ENCODE results near the gene CCBE1.

Gene CCBE1

DNA sequence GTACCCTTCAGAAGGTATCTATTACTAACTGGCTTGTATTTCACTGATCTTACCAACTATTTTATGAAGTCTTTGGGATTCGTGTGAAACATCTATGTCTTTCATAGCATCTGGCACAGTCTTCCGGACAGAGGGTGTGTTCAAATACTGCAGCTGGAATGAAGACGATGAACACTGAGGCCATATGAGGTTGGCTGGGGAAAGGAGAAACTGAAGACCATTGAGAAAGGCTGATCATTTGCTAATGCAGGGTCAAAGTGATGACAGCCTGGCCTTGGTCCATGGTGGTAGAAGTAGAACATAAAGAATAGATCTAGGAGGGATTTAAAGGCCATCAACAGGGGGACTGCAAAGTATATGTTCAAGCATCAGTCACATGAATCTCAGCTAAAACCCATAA is 132.7 kb downstream of the CCBE1 start:
- DNase-seq = no peak

DNA sequence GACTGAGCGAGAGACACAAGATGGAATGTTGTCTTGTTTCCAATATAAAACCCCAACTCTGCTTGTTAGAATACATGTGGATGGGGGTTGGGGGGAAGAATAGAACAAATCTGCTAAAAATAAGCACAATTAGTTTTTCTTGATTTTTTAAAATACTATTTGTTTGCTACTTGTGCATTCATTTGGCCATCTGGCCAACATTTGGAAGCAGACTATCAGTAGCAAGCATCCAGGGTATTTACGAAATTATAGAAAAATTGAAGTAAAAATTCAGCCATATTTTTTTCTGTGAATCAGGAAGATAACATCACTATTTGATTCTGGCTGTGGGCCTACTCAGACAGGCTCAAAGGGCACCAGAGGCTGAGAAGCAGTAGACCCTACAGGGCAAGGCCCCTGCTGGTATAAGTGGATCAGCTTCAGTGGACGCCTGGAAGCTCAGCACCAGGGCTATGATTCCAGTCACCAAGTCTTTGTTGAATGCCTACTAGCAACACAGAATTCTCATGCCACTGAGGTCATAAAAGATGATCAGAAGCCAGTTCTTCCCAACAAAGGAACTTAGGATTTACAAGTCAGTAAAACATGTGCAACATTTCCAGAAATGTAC is 133.9 kb downstream of the CCBE1 start:
- DNase-seq = no peak

DNA sequence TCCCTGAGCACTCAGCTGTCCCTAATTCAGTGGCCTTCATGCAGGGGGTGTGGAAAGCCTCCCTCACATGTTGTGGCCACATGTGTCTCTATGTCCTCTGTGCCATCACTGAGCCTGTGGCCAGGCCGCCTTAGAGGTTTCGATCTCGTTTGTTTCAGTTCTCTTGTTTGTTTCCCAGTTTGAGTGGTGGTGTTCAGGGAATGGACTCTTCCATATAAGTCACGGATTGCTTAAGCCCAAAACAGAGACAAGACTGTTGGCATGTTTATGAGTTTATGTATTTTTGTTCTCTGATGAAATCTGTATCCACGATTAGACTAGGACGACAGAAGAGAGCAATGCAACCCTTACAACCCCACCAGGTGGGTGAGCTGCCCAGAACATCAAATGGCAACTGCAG is 134.5 kb downstream of the CCBE1 start:
- DNase-seq = no peak

DNA sequence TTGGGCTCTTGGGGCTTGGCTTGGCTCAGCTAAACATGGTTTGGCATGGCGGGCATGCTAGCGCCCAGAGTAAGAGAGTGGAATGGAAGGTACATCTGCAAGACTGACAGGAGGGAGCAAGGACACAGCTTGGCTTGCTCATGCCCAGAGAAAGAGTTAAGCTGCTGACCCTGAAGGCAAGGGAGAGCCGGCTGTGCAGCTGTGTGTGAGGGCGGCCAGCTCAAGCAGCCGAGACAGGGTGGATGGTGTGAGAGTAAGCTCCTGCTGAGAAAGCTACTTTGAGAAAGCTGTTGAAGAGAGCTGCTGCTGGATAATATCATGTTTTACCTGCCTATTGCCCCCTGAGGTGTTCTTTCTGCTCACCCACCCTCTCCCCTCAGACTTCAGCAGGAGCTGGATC is 135.6 kb downstream of the CCBE1 start:
- no peak for DNase-seq

DNA sequence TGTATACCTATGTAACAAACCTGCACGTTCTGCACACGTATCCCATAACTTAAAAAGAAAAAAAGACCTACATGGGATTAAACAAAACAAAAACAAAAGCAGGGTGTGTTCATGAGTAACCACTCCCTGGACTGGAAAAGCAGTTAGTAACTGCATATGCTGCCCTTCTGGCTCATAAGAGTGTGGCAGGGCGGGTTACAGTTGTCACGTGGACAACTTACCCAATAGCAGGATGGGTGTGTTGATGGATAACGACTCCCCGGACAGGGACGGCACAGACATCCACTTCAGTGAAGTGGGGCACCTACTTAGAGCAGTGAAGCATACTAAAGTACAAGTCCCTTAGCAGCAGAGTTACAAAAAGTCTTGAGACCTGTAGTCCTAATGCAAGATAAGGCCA is 136.7 kb downstream of the CCBE1 start:
- no peak for DNase-seq

DNA sequence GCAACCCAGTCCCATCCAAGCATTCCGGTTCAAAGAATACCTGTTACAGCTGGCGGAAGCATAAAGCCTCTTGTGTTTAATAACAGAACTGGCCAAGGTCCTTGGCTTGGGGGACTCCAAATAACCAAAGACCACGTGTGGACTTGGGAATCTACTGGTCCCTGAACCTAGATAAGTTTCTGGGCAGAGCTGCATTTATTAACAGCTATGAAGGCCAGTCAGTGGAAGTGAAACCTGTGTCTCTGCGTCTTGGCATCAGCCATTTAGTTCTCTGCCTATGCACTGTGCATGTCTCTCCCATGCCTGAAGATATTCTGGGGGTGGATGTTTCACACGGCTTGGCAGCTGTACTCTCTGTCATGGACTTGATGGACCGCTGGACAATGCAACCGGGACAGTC is 137.7 kb downstream of the CCBE1 start:
- DNase-seq = no peak

DNA sequence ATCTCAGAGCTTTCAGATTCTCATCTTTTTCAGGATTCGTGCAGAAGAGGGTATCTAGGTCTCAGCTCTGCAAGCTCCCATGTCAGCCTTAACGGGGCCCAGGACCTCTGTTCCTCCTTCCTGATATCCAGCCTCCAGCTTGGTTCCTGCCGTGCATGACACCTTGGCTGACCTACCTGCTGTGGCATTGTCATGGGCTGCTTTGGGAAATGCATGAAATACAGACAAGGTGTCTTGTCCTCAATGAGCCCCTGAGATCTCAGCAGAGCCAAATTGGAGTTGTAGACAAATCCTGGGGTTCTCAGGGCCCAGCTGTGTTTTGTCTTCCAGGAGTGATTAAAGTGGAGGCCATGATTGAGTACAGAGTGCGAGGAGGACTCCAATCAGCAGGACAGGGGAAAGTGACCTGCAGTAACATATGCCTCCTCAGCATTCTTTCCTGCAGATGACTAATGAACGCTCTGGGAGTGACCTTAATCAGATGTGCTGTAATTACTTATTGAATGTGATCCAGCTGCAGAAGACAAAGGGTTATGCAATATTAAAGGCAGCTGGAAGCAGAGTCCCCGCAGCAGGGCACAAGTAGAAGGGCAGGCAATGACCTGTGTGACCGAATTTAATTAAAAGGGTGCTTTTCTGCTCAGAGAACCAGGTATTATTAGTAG is 141.1 kb downstream of the CCBE1 start:
- no peak for DNase-seq

- DNase-seq = no peak
These were observed 142.4 kb downstream of the CCBE1 start for GRCh38 chr18:59554796-59555335.

DNA sequence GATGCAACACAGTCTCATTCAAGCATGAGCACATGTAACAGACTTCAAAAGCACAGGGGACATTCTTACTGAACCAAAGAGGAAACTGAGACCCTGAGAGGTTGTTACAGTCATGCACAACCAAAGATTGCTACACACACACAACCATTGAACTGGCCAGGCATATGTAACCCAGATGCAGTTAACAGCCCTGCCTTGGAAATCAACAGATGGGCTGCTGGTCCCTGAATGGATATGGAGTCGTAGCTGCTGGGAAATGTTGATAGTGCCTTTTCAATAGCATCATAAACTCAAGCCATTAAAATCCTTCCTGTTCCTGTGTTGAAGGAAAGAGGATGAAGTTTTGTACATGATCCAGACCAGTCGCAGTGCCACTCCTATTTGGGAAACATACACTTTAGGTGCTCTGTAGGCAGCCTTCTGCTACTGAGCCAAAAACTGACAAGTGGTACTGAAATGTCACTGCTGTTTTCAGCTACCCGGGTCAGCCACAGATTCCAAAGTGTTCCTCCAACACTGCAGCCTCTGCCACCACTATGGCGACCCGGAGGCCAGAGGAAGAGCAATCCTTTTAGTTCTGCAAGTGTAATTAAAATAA is 143.9 kb downstream of the CCBE1 start:
- DNase-seq = no peak

DNA sequence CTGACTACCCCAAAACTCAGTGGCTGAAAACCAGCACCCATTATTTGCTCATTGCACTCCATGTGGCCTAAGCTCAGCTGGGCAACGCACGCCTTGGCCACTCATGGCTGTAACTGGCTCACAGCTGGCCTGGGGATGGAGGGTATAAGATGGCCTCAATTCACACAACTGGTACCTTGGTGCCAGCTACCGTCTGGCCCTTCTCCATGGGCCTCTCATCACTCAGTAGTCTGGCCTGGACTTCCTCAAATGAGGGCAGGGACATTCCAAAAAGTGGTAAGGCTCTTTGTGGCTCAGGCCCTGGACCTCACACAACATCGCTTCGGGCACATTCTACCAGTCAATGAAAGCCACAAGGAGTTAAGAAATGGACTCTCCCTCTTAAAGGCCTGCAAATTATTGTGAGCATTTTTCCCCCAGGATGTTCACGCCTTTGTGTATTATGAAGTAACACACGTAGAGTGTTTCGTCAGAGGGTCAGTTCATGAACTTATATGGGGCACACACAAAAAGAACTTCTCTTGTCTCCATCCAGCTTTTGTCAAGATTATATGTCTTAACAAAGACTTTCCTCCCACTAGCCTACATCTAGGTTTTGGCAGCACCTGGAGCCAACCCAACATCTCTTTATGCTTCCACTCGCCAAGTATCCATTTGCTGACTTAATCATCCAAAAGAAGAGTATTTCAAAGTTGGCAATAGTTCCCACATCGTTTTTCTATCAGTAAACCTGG is 145.2 kb downstream of the CCBE1 start:
- no peak for DNase-seq

GRCh38 chr18:59550174-59550516 is 147.1 kb downstream of the CCBE1 start:
- no peak for DNase-seq

DNA sequence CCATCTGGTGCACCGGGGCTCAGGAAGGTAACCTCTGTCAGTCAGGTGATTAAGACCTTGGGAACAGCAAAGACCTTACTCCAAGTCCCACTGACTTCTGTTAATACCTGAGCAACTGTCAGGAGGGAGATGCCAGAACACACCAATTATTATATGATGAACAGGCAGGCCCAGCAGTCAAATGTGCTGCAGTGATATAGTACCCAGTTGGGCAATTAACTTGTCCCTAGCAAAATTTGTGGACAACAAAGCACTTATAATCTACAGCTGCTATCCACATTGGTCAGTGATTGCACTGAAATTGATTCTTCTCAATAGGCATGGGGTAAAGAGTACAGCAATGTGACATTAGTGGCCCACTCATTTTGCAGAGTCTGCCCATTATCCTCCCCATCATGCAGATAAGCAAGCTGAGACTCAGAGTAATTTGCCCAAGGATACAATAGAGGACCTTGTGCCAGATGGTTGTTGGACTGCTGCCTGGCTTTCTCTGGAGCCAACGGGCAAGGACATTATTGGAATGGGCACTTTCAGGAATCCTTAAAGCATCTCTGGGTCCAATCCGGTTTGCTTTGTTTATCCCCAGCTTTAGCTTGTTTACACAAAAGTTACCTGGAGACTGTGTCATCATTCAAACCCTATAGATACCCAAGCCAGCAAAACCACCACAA is 147.6 kb downstream of the CCBE1 start:
- DNase-seq = no peak

- DNase-seq = no peak
These were observed 149.5 kb downstream of the CCBE1 start for GRCh38 chr18:59547581-59548182.

- DNase-seq = no peak
These were observed 151.0 kb downstream of the CCBE1 start for GRCh38 chr18:59546188-59546587.

DNA sequence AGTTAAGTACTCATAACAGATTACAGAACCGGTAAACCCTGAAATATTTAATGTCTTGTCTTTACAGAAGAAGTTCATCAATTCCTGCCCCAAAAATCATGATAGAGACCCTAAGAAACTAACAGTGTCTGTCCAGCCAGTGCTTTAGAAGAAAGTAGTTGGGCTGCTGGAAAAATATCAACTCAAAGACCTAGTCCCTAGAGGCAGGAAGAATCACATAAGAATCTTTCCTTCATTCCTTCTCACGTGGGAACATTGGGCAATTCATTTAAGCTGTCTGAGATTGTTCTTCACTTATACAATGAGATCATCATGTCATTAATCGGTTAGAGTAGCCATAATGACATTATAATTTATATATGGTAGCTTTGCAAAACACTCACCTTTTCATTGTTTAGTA is 156.4 kb downstream of the CCBE1 start:
- no peak for DNase-seq

GRCh38 chr18:59540346-59540745 is 156.9 kb downstream of the CCBE1 start:
- no peak for DNase-seq

DNA sequence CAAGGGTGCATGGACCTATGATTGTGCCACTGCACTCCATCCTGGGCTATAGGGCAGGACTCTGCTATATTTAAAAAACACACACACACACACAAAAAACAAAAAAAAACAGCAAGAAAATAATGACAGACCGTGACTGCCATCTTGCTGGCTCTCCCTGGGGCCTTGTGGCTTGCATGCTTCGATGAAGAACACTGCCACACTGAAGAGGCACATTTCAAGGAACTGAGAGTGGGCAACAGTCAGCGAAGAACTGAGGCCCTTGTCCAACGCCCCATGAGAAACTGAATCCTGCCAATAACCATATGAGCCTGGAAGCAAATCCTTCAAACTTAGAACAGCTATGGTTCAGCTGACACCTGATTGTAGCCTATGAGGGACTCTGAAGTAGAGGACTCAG is 158.1 kb downstream of the CCBE1 start:
- DNase-seq = no peak

- DNase-seq = no peak
These were observed 159.6 kb downstream of the CCBE1 start for GRCh38 chr18:59537579-59537978.

DNA sequence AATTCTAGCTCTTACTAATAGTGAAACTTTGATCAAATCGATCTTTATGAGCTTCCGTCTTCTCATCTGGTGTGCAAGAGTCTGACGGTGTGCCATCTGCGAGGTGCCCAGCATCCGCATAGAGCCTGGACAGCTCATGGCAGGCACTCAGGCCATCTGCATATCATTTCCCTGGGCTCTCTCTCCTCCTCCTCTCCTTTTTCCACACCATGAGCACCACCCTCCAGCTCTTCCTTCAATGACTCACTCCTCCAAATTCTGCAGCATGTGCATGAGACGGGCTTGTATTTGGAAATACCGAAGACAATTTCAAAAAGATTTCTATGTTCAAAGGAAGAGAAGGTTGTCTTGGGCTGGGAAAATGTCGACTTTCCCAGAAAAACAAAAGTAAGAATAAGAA is 161.1 kb downstream of the CCBE1 start:
- DNase-seq = no peak

GRCh38 chr18:59535055-59535454 is 162.2 kb downstream of the CCBE1 start:
- no peak for DNase-seq

GRCh38 chr18:59528866-59529265 is 168.4 kb downstream of the CCBE1 start:
- DNase-seq = no peak

DNA sequence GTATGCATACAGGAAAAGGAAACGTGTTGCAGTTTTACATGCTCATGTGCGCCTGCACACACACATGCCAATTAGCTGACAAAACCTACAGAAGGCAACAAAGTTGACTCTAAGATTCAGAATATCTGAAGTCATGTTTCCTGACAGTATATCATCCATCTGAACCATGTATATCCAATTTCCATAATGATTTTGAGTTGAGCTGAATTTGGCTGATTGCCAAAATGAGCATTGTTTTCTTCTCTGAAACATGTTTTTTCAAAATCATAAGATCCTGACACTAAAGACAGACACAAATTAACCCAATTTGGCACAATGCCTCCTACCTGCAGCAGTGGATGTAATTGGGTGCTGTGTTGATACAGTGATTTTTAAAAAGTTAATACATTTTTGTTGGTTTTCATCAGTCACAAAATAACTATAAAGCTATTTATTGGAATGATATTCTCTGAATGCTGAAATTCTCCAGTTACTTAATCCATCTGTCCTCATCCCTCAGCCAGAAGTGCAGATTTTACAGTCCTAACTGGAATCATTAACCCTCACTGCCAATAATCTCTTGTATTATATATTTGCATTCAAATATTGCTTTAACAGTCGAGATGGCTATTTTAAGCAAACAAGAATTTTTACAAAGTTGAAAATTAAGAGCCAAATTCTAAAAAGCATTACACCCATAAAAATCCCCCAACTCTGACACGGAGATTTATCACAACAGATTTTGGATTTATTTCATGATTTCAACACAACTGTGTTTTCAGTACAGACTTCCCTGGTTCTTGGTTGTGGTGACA is 176.5 kb downstream of the CCBE1 start:
- no peak for DNase-seq

Measured in activated CD8-positive, alpha-beta memory T cell treated with anti-CD3 and anti-CD28 coated beads for 24 hours (primary cell).